Breast epithelium (tissue), 4 donors: ENCODE results near the gene SLC15A1. TPM values are rescaled to one million over a fixed set of nuclear protein-coding genes. Genes with fewer than 3 reads are reported as not detected.

Experiments
- DNase-seq, 2 donors: peaks; one replicate each; pipeline ENCODE4 v3.0.0-alpha.2; 2019; ENCODE audit warnings: low spot score in 2 of 2
- H3K27ac ChIP-seq, 2 donors: fragments of 200-600 bp; sonication (generic) in 1 of 2; one replicate each; pipeline ENCODE4 v1.5.1; 2016 to 2019; ENCODE audit warnings: mild to moderate bottlenecking in 1 of 2
- H3K27me3 ChIP-seq, 2 donors: fragments of 200-600 bp; sonication (generic) in 1 of 2; one replicate each; pipeline versions ENCODE4 v1.5.1 to v1.6.0; 2017 to 2019; ENCODE audit warnings: control low read depth in 1 of 2, mild to moderate bottlenecking in 1 of 2
- H3K36me3 ChIP-seq: fragments of 200-600 bp; one replicate; pipeline ENCODE4 v1.5.1; 2019
- H3K4me1 ChIP-seq, 2 donors: fragments of 200-600 bp; sonication (generic); one replicate each; pipeline ENCODE4 v1.5.1; 2016 to 2019; ENCODE audit warnings: control low read depth in 1 of 2
- H3K4me3 ChIP-seq, 3 donors: fragments of 200-600 bp; sonication (generic); 1 replicate in 2 of 3; 2 replicates in 1 of 3; pipeline ENCODE4 v1.5.1; 2016 to 2019; ENCODE audit warnings: mild to moderate bottlenecking in 3 of 3, moderate library complexity in 2 of 3
- H3K9me3 ChIP-seq, 2 donors: fragments of 200-600 bp; sonication (generic) in 1 of 2; one replicate each; pipeline ENCODE4 v1.5.1; 2016 to 2019; ENCODE audit warnings: control low read depth in 1 of 2
- CTCF ChIP-seq, 3 donors: fragments of 450-650 bp; IDR thresholded peaks; one replicate each; pipeline ENCODE4 v1.5.1; 2016 to 2017; ENCODE audit warnings: antibody characterized with exemption in 3 of 3, mild to moderate bottlenecking in 3 of 3, moderate library complexity in 3 of 3
- POLR2A ChIP-seq: fragments of 450-650 bp; IDR thresholded peaks from one replicate; pipeline ENCODE4 v1.6.1; 2016; ENCODE audit warnings: antibody characterized with exemption, mild to moderate bottlenecking, moderate library complexity
- POLR2AphosphoS5 ChIP-seq, 3 donors: sonication (generic); formaldehyde crosslinking; IDR thresholded peaks; one replicate each; pipeline ENCODE4 v1.6.1; 2017; ENCODE audit warnings: antibody characterized with exemption in 3 of 3
- intact Hi-C: fragments of 100-400 bp; cut with DNase I; formaldehyde crosslinking; loops from one replicate; pipeline ENCODE4 v1.15.1; 2023; ENCODE audit warnings: low total_unique reads
- total RNA-seq, 3 donors: library from RNA; depleted of rRNA; stranded (reverse); fragments of >200 nt; gene quantifications; one replicate each; pipeline ENCODE4 v1.1.0, GENCODE V29; 2016

Gene SLC15A1
- total RNA-seq, 3 donors from 2014 or later: 1.3 TPM; not detected in 2

GRCh38 chr13:98730441-98730840, 22.0 kb downstream of the SLC15A1 start:
- H3K36me3 ChIP-seq: no peaks in the 10 kb centered on the region
- intact Hi-C loops: no loop called here
- no peaks in the 10 kb centered on the region for H3K27me3 ChIP-seq
- H3K9me3 ChIP-seq: peaks cover 0 to 2% of the 10 kb centered on the region in 2 donors
- H3K4me1 ChIP-seq: no peaks in the 10 kb centered on the region
- no peak for DNase-seq
- no peak overlapping the region for H3K27ac ChIP-seq
- TF ChIP-seq POLR2A (no peak), CTCF (IDR thresholded peaks at IDR 0.05) (no peak), POLR2AphosphoS5 (IDR thresholded peaks at IDR 0.05) (no peak)
- no peak overlapping the region for H3K4me3 ChIP-seq

- Histone ChIP-seq H3K27ac (no peak overlapping the region), H3K4me3 (no peak overlapping the region), H3K4me1 (no peaks in the 10 kb centered on the region), H3K9me3 (peaks cover 0 to 2% of the 10 kb centered on the region in 2 donors), H3K27me3 (no peaks in the 10 kb centered on the region), H3K36me3 (no peaks in the 10 kb centered on the region)
- TF ChIP-seq POLR2AphosphoS5 (IDR thresholded peaks at IDR 0.05) (no peak), CTCF (IDR thresholded peaks at IDR 0.05) (no peak), POLR2A (no peak)
- DNase-seq: no peak
- intact Hi-C loops: no loop called here
Measured at GRCh38 chr13:98729658-98730057, 22.8 kb downstream of the SLC15A1 start.

- H3K9me3 ChIP-seq: peaks cover 0 to 2% of the 10 kb centered on the region in 2 donors
- H3K36me3 ChIP-seq: no peaks in the 10 kb centered on the region
- no peak overlapping the region for H3K4me3 ChIP-seq
- TF ChIP-seq POLR2AphosphoS5 (IDR thresholded peaks at IDR 0.05) (no peak), CTCF (IDR thresholded peaks at IDR 0.05) (no peak), POLR2A (no peak)
- no peaks in the 10 kb centered on the region for H3K27me3 ChIP-seq
- intact Hi-C loops: no loop called here
- no peak overlapping the region for H3K27ac ChIP-seq
- no peaks in the 10 kb centered on the region for H3K4me1 ChIP-seq
- no peak for DNase-seq
Measured at GRCh38 chr13:98722958-98723357, 29.5 kb downstream of the SLC15A1 start.

GRCh38 chr13:98721825-98722510, 30.5 kb downstream of the SLC15A1 start:
- H3K4me1 ChIP-seq: no peaks in the 10 kb centered on the region
- no peaks in the 10 kb centered on the region for H3K36me3 ChIP-seq
- no peak overlapping the region for H3K27ac ChIP-seq
- no peak overlapping the region for H3K4me3 ChIP-seq
- no peak for TF ChIP-seq POLR2A
- no peak for TF ChIP-seq POLR2AphosphoS5 (IDR thresholded peaks at IDR 0.05)
- TF ChIP-seq CTCF (IDR thresholded peaks at IDR 0.05): no peak
- DNase-seq: no peak
- no peaks in the 10 kb centered on the region for H3K27me3 ChIP-seq
- no peaks in the 10 kb centered on the region for H3K9me3 ChIP-seq
- intact Hi-C loops: no loop called here

- no peak for TF ChIP-seq POLR2AphosphoS5 (IDR thresholded peaks at IDR 0.05)
- TF ChIP-seq CTCF (IDR thresholded peaks at IDR 0.05): no peak
- TF ChIP-seq POLR2A: no peak
- Histone ChIP-seq H3K9me3 (no peaks in the 10 kb centered on the region), H3K36me3 (no peaks in the 10 kb centered on the region), H3K27ac (no peak overlapping the region), H3K4me1 (no peaks in the 10 kb centered on the region), H3K27me3 (no peaks in the 10 kb centered on the region), H3K4me3 (no peak overlapping the region)
- no peak for DNase-seq
- intact Hi-C loops: no loop called here
Measured at GRCh38 chr13:98719527-98720250, 32.8 kb downstream of the SLC15A1 start.
